GM18951 (cell line): ENCODE measurements around the gene WDR13.

Experiments used
- POLR2A ChIP-seq: IDR thresholded peaks from 4 replicates; pipeline ENCODE4 v1.6.1; 2011; ENCODE audit warnings: mild to moderate bottlenecking; ENCODE audit not compliant: insufficient read length, insufficient read depth; ENCODE audit errors: extremely low read depth
- in situ Hi-C: fragments of 300-500 bp; cut with MboI; formaldehyde crosslinking; loops from one replicate; pipeline ENCODE4 v1.12.0; 2022; ENCODE audit warnings: low sequenced_read_pairs, mixed read lengths, inconsistent platforms; ENCODE audit not compliant: unreplicated experiment

Gene WDR13

GRCh38 chrX:48604701-48605100 lies 7.4 kb downstream of the WDR13 start:
- in situ Hi-C loops, result no loop called here
- TF ChIP-seq POLR2A, result no peak

GRCh38 chrX:48606091-48606490 lies 8.8 kb downstream of the WDR13 start:
- TF ChIP-seq POLR2A, result no peak
- in situ Hi-C loops, result no loop called here

- in situ Hi-C loops, result no loop called here
- no peak for TF ChIP-seq POLR2A
These were observed 14.4 kb downstream of the WDR13 start for GRCh38 chrX:48611703-48612102.

- in situ Hi-C loops, result no loop called here
- no peak for TF ChIP-seq POLR2A
These were observed 16.3 kb downstream of the WDR13 start for GRCh38 chrX:48613502-48614160.

GRCh38 chrX:48616576-48616975 lies 19.3 kb downstream of the WDR13 start:
- TF ChIP-seq POLR2A, result no peak
- in situ Hi-C loops, result no loop called here

- in situ Hi-C loops, result no loop called here
- TF ChIP-seq POLR2A, result no peak
These were observed 20.4 kb downstream of the WDR13 start for GRCh38 chrX:48617542-48618340.

GRCh38 chrX:48626401-48627298 lies 29.4 kb downstream of the WDR13 start:
- in situ Hi-C loops, result no loop called here
- no peak for TF ChIP-seq POLR2A

- in situ Hi-C loops, result no loop called here
- TF ChIP-seq POLR2A, result no peak
These were observed 34.2 kb downstream of the WDR13 start for GRCh38 chrX:48631376-48632090.

GRCh38 chrX:48632207-48632606 lies 34.9 kb downstream of the WDR13 start:
- in situ Hi-C loops, result no loop called here
- no peak for TF ChIP-seq POLR2A

- TF ChIP-seq POLR2A, result no peak
- in situ Hi-C loops, result no loop called here
These were observed 39.0 kb downstream of the WDR13 start for GRCh38 chrX:48636301-48636700.

GRCh38 chrX:48636776-48637175 lies 39.5 kb downstream of the WDR13 start:
- in situ Hi-C loops, result no loop called here

GRCh38 chrX:48645669-48646068 lies 48.4 kb downstream of the WDR13 start:
- TF ChIP-seq POLR2A, result no peak
- in situ Hi-C loops, result no loop called here

More at GRCh38 chrX:48636776-48637175, 39.5 kb downstream of the WDR13 start:
- no peak for TF ChIP-seq POLR2A
